Activated T-cell treated with anti-CD3 and anti-CD28 coated beads, Interleukin-2, amount 50 U/mL, for 24 hours (primary cell): ENCODE data around the gene CACNA1C.

Experiments used
- DNase-seq: peaks from one replicate; pipeline ENCODE4 v3.0.0-alpha.2; 2020
- H3K27ac Mint-ChIP-seq: 2 replicates; pipeline ENCODE4 v1.8.0; 2020; ENCODE audit warnings: mild to moderate bottlenecking, mixed read lengths
- H3K27me3 Mint-ChIP-seq: 2 replicates; pipeline ENCODE4 v1.8.0; 2020; ENCODE audit warnings: mixed read lengths
- H3K36me3 Mint-ChIP-seq: 2 replicates; pipeline ENCODE4 v1.8.0; 2020; ENCODE audit warnings: low read depth, mixed read lengths
- H3K4me1 Mint-ChIP-seq: 2 replicates; pipeline ENCODE4 v1.8.0; 2020; ENCODE audit warnings: low read depth, mixed read lengths
- H3K4me3 Mint-ChIP-seq: 2 replicates; pipeline ENCODE4 v1.8.0; 2020; ENCODE audit warnings: mild to moderate bottlenecking, moderate library complexity, mixed read lengths
- H3K9me3 Mint-ChIP-seq: 2 replicates; pipeline ENCODE4 v1.8.0; 2020; ENCODE audit warnings: mixed read lengths

CACNA1C gene

DNA sequence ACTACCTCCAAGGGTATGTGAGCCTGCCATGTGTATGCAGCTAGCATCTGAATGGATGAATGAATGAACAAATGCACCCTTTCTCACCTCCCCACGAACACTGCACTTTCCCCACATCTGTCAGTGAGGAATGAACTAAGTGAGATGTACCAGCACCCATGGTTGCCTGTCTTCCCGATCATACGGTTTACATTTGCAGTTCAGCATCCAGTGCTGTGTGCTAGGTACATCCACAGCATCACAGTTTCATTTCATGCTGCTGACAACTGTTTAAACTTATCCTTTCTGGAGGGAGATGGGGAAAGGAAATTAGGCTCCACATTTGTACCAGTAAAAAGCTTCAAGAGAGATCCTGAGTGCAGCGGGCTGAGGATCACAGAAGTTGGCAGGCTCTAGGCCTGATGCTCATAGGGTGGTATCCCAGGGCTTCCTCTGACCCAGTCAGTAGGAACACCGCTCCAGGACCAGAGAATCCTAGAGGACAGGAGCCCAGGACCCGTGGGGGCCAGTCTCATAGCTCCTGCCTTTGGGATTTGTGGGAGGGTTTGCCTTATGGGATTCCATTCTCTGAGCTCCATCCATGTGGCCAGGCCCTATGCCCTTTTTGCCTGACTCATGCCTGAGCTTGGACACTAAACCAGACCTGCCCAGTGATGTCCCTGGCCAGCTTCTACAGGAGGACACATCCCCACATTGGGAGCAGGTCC is 294.5 kb downstream of the CACNA1C start:
- H3K27me3 Mint-ChIP-seq = peaks cover 12% of the 10 kb centered on the region
- no peak overlapping the region for H3K4me3 Mint-ChIP-seq
- no peak for DNase-seq
- H3K36me3 Mint-ChIP-seq = no peaks in the 10 kb centered on the region
- no peaks in the 10 kb centered on the region for H3K4me1 Mint-ChIP-seq
- H3K27ac Mint-ChIP-seq = no peak overlapping the region
- H3K9me3 Mint-ChIP-seq = no peaks in the 10 kb centered on the region

DNA sequence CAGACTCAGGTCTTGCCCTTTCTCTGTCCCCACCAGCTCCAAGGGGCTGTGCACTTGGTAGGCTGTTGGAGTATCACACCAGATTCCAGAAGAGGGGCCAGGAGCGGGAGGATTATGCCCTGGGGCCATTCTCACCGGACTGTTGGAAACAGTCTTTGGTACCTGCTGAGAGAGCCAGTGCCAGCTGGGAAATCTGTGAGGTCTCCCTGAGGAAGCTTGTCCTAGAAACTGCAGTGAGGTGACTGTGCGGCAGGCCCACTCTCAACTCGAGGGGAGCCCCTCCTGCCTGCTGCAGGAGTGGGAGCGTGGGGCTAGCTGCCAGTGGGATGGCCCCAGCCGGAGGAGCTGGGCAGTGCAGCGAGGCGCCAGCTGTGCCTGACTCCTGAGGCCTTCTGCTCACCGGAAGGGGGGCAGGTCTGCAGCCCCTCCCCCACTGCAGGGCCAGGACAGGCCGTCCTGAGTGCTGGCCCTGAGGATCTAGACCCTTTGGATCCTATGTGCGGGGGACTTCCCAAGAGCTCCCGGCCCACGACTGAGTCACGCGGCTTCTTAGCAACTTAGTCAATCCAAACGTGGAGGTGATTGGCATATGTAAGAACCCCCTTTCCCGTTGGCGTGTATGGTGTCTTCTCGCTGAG is 295.2 kb downstream of the CACNA1C start:
- H3K27ac Mint-ChIP-seq = no peak overlapping the region
- peaks cover 13% of the 10 kb centered on the region for H3K27me3 Mint-ChIP-seq
- DNase-seq = no peak
- H3K4me1 Mint-ChIP-seq = no peaks in the 10 kb centered on the region
- H3K36me3 Mint-ChIP-seq = no peaks in the 10 kb centered on the region
- H3K9me3 Mint-ChIP-seq = no peaks in the 10 kb centered on the region
- no peak overlapping the region for H3K4me3 Mint-ChIP-seq

DNA sequence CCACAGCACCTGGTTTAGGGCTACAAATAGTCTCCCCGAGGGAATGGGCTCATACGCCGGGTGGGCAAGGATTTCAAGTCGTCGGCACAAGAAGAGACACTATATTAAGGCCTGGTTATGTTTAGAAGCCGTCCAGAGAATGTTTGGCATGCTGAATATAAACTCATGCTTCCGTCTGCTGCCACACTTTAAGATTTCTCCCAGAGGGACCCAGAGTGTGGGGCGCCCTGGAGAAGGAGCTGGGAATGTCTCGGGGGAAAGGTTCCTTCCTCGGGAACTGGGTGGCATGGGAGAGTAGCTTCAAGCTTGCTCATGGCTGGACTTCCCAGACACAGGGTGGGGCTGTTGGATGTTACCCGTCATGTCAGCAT is 295.7 kb downstream of the CACNA1C start:
- no peak for DNase-seq
- Mint-ChIP-seq H3K4me1 (no peaks in the 10 kb centered on the region), H3K9me3 (no peaks in the 10 kb centered on the region), H3K27me3 (peaks cover 16% of the 10 kb centered on the region), H3K36me3 (no peaks in the 10 kb centered on the region), H3K4me3 (no peak overlapping the region), H3K27ac (no peak overlapping the region)

DNA sequence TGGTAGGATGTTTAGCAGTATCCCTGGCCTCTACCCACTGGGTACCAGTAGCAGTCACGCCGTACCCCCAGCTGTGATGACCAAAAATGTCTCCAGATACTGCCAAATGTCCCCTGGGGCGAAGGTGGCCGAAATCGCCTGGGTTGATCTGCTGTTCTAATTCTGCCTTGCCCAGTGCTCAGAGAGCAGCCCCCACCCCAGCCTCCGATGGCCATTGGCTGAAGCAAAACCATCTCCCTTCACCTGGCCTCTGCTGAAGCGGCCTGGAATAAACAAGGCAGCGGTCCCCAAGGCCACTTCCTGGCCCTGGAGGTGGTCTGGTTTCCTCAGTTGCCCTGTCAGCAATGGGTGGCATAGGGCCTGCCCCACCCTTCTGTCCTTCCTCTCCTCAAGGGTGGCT is 298.4 kb downstream of the CACNA1C start:
- H3K36me3 Mint-ChIP-seq = no peaks in the 10 kb centered on the region
- H3K4me1 Mint-ChIP-seq = no peaks in the 10 kb centered on the region
- DNase-seq = no peak
- no peak overlapping the region for H3K4me3 Mint-ChIP-seq
- H3K9me3 Mint-ChIP-seq = no peaks in the 10 kb centered on the region
- peaks cover 36% of the 10 kb centered on the region for H3K27me3 Mint-ChIP-seq
- H3K27ac Mint-ChIP-seq = no peak overlapping the region

DNA sequence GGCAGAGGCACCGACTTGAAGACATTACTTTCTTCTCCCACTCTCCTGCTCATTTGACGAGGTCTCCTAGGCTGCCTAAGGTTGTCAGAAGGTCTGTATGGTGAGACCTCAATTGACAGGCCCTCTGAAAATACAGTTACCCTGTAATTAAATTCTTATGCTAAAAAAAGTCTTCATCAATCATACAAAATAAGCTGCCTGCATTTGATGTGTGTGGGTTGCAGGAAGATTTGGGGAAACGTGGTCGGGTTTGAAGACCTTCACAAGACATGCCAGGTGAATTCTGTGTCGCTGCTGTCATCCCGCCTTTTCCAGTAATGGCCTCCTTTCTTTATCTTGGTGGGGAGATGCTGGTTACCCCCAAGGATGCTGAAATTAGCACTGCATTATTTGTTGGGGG is 299.4 kb downstream of the CACNA1C start:
- no peaks in the 10 kb centered on the region for H3K36me3 Mint-ChIP-seq
- DNase-seq = no peak
- no peak overlapping the region for H3K4me3 Mint-ChIP-seq
- H3K27me3 Mint-ChIP-seq = peaks cover 39% of the 10 kb centered on the region
- H3K4me1 Mint-ChIP-seq = peaks cover under 1% of the 10 kb centered on the region
- no peaks in the 10 kb centered on the region for H3K9me3 Mint-ChIP-seq
- no peak overlapping the region for H3K27ac Mint-ChIP-seq

DNA sequence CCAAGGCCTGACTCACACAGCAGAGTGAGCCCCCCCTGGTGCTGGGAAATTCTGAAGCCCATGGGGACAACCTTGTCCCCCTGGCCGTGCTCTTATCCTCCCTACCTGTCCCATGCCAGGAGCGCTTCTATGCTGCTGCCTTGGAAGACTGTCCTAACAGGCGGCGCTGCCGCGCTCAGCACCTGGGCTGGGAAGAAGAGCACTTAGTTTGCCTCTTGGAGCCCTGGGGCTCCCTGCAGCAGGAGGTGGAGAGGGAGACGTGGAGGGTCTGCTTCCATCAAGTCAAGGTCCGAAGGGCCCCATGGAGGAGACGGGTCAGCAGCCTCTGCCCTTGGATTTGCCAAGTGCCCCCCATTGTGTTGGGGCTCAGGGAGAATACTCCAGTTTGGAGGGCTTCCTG is 300.5 kb downstream of the CACNA1C start:
- no peak for DNase-seq
- no peak overlapping the region for H3K4me3 Mint-ChIP-seq
- H3K27ac Mint-ChIP-seq = no peak overlapping the region
- no peaks in the 10 kb centered on the region for H3K9me3 Mint-ChIP-seq
- H3K36me3 Mint-ChIP-seq = no peaks in the 10 kb centered on the region
- H3K27me3 Mint-ChIP-seq = peaks cover 45% of the 10 kb centered on the region
- H3K4me1 Mint-ChIP-seq = peaks cover 7% of the 10 kb centered on the region

DNA sequence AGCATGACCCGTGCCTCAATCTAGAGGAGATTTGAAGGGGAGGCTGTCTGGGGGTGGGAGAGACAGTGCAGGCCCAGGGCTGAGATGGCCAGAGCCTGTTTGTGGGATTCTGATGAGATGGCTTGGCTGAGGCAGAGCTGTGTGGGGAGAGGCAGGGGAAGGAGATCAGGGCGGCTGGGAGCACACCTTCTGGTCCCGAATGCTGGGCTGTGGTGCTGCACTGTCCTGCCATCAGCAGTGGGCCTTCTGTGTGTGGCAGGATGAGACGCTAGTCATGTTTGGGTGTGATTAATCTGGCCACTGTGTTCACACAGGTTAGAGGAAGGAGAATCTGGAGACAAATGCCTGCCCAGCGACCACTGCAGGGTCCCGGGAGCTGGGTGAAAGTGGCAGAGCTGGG is 300.9 kb downstream of the CACNA1C start:
- H3K4me1 Mint-ChIP-seq = peaks cover 11% of the 10 kb centered on the region

DNA sequence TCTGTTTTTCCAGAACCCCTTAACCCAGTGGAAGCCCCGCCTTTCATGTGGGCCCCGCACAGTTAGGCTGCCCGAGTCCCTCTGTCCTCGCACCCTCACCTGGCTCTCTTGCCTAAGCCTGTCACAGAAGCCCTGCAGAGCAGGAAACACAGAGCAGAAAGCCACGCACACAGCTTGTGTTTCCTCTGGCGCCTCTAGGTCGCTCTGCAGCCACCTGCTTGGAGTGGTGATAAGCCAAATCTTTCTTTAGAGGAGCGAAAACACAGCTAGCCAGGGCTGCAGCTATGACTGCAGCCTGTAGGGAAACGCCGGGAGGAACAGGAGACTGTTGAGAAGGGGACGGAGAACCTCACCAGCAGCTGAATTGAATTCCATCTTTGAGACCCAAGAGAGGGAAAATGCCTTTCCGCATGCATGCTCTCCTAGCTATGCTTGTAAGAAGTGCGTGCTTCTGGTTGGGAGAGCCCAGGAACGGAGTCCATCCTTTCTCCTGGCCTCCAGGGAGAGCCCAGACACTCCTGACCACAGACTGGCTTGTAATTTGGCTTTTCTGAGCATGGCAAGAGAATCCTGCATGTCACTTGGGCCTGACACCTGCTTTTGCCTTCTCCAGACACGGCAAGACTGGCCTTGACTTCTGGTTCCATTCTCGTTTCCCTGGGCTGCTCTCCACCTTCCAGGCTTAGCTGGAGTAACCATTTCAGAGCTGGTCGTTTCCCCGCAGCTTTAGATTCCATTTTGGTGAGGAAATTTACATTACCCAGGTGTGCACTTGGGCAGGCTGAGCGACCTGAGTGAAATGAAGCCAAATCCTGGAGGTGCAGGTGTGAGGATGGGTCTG is 301.6 kb downstream of the CACNA1C start:
- no peak for DNase-seq
- H3K4me1 Mint-ChIP-seq = peaks cover 15% of the 10 kb centered on the region
- no peak overlapping the region for H3K4me3 Mint-ChIP-seq
- H3K36me3 Mint-ChIP-seq = no peaks in the 10 kb centered on the region
- no peaks in the 10 kb centered on the region for H3K9me3 Mint-ChIP-seq
- no peak overlapping the region for H3K27ac Mint-ChIP-seq
- H3K27me3 Mint-ChIP-seq = peaks cover 56% of the 10 kb centered on the region

More for the DNA sequence above, 300.9 kb downstream of the CACNA1C start:
- Mint-ChIP-seq H3K36me3 (no peaks in the 10 kb centered on the region), H3K27me3 (peaks cover 49% of the 10 kb centered on the region), H3K4me3 (no peak overlapping the region), H3K9me3 (no peaks in the 10 kb centered on the region), H3K27ac (no peak overlapping the region)
- DNase-seq = no peak

DNA sequence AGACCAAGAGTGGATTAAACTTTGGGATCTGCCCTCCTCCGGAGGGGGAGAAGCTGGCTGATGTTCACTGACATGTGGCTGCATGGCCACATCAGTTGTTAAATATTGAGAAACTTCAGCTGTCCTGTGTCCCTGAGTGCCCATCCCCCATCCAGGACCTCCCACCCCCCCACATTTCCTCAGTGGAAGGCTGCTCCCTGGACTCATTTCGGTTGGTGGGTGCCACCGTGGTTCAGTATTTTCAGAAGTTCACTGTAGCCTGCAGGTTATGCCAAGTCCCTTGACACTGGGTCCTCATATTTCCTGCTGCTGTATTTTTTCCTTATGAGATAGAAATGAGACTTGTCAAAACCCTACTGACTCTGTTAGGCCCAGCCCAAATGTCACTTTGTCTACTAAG is 302.4 kb downstream of the CACNA1C start:
- DNase-seq = no peak
- Mint-ChIP-seq H3K36me3 (no peaks in the 10 kb centered on the region), H3K4me1 (peaks cover 15% of the 10 kb centered on the region), H3K27ac (no peak overlapping the region), H3K4me3 (no peak overlapping the region), H3K27me3 (peaks cover 62% of the 10 kb centered on the region), H3K9me3 (no peaks in the 10 kb centered on the region)

DNA sequence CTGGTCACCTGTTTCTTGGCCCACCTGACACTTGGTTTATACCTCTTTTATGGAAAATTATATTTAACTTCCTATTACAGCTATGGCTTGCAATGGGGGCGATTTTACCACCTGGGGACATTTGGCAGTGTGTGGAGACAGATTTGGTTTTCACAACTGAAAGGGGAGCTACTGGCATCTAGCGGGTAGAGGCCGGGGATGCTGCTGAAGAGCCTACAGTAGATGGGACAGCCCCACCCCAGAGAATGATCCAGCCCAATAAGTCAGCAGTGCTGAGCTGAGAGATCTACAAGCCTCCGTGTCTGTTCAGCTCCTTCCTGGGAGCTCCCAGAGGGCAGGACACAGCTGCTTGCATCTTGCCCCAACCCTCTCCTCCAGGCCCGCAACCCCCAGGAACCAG is 302.8 kb downstream of the CACNA1C start:
- no peaks in the 10 kb centered on the region for H3K9me3 Mint-ChIP-seq
- H3K36me3 Mint-ChIP-seq = no peaks in the 10 kb centered on the region
- no peak overlapping the region for H3K27ac Mint-ChIP-seq
- H3K4me1 Mint-ChIP-seq = peaks cover 15% of the 10 kb centered on the region
- no peak for DNase-seq
- peaks cover 66% of the 10 kb centered on the region for H3K27me3 Mint-ChIP-seq
- no peak overlapping the region for H3K4me3 Mint-ChIP-seq

DNA sequence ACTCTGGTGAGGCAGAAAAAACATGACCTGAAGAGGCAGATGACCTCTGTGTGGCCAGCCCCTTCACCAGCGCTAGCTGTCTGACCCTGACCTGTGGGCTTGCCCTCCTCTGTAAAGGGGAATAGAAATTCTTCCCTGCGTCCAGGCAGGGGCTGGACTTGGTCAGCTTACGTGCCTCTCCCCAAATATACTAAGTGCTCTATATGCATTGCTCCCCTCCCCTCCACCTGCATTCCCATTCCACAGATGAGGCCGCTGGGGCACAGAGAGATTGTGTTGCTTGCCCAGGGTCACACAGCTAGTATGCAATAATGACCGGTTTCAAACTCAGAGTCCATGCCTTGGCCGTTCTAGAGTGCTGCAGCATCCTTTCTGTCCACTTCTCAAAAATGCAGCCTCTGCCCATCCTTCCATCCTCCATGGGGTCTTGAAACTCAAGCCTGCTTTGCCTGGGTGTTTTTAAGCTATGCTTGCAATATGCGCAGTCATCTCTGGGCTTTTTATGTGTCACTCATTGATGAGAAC is 303.9 kb downstream of the CACNA1C start:
- H3K4me1 Mint-ChIP-seq = peaks cover 15% of the 10 kb centered on the region

DNA sequence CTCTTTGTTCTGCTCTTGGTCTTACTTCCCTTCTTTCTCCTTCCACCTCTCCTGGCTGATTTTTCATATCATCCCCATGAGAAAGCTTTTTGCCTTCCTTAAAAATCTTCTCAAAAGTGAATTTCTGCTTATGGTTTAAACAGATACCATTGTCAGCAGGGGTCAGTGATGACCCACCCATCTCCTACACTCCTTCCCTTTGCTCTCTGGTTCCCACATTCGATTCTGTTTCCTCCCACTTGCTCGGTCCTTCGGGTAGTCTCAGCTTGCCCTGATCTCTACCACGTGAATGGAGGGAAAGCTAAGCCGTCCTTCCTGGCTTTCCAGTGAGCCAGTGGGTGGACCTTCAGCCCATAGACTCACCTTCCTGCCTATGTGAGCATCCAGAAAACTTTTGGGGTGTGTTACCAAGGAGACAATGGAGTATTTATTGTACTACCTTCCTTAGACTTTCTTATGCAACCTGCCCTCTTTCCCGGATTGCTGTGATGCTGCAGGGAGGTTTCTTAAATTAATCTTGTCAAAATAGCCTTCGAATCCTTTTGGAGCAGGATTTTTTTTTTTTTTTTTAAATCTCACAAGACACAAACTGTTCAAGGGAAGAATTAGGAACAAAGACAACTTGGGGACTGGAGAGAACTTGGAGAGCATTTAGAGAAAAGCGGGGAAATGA is 306.3 kb downstream of the CACNA1C start:
- Mint-ChIP-seq H3K4me3 (no peak overlapping the region), H3K36me3 (no peaks in the 10 kb centered on the region), H3K27ac (no peak overlapping the region), H3K9me3 (no peaks in the 10 kb centered on the region), H3K27me3 (peaks cover 68% of the 10 kb centered on the region), H3K4me1 (peaks cover 15% of the 10 kb centered on the region)
- DNase-seq = no peak

More for the DNA sequence above, 303.9 kb downstream of the CACNA1C start:
- Mint-ChIP-seq H3K4me3 (no peak overlapping the region), H3K27ac (no peak overlapping the region), H3K36me3 (no peaks in the 10 kb centered on the region), H3K9me3 (no peaks in the 10 kb centered on the region), H3K27me3 (peaks cover 74% of the 10 kb centered on the region)
- no peak for DNase-seq

DNA sequence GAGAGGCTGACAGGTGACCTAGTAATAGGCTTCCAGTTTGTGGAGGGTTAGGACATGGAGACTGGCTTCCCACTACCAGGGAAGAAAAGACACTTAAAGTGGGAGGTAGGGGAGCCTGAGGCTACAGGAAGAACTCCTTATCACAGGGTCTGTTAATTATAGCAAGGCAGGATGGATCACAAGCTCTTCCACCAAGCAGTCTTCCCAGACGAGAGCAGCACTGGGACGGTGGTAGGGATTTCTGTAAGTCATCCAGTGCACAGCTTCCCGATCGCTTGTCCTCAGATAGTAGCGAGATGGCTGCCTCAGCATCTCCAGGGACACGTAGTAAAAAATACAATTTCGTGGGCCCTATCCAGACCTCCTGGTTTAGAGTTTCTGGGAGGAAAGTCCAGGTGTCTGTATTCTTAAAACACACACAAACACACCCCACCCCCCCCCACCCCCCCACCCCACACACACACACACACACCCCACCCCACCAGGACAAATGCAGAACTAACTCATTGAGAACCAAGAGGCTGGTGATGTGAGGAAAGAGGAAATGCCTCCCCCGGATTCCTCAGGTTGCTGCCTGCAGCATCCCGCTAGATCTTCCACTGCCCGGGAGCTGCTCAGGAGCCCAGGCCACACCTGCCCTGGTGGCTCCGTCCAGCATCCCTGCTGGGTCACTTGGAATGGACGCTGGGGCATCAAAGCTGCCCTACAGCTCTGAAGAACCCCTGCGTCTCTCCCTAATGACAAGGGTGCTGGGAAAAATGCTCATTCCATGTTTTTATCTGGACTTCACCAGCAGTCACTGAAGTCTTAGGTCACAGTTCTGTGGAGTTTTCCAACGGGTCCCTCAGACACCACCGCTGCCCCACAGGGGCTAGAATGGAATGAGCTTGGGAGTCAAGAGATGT is 307.2 kb downstream of the CACNA1C start:
- peaks cover 15% of the 10 kb centered on the region for H3K4me1 Mint-ChIP-seq
- H3K27ac Mint-ChIP-seq = no peak overlapping the region
- peaks cover 66% of the 10 kb centered on the region for H3K27me3 Mint-ChIP-seq
- no peaks in the 10 kb centered on the region for H3K36me3 Mint-ChIP-seq
- H3K4me3 Mint-ChIP-seq = no peak overlapping the region
- DNase-seq = no peak
- no peaks in the 10 kb centered on the region for H3K9me3 Mint-ChIP-seq
